Stimulated activated CD8-positive, alpha-beta memory T cell treated with anti-CD3 and anti-CD28 coated beads, Interleukin-7, amount 100 ng/mL, for 48 hours (primary cell): ENCODE results near the gene NDST1.
"Not testable (repeated sequence)": the region's sequence is repeated elsewhere in the genome, so short reads cannot be mapped to it uniquely, and the experiment has no call there.

Source experiments
- DNase-seq, 2 donors: peaks; one replicate each; pipeline ENCODE4 v3.0.0-alpha.2; 2020; ENCODE audit warnings: low read depth in 1 of 2; ENCODE audit errors: extremely low read depth in 1 of 2

The NDST1 gene

GRCh38 chr5:150507474-150508276, at the start of gene NDST1:
Gene NDST1 (plus strand): TSS chr5:150508131. CDS start chr5:150521255, 13,124 bp downstream.
- DNase-seq, result no peak

DNA sequence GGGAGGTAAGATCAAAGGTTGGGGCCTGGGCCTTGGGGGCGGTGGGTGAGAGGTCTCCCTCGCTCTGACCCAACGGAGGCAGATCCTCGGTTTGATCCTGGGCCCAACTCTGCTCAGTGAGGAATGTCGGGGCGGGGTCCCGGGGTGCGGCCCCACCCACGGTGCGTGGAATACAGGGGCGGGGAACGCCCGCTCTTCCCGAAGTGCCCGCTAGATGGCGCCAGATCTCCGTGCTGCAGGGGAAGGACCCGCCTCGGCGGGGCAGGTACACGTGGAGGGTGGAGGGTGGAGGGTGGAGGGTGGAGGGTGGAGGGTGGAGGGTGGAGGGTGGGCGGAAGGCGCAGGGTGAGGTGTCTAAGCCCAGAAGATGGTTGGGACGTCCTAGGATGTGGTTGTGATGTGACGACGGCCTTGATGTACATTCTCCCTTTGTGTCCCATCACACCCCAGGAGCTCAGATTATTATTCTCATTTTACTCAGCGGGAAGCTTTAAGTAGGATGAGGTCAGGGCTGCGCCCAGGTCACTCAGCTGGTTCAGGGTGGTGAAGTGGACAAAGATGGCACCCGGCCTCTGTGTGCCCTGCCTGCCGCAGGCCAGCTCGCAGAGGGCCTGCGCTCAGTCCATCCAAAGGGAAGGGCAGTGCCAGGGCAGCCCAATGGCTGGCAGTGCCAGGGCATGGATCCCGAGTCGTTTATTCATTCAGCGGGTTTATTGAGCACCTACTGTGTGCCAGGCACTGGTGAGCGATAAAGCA, 49.0 kb upstream of the NDST1 start:
- DNase-seq, result peak; percentile 61 to 67

GRCh38 chr5:150460781-150461180, 47.1 kb upstream of the NDST1 start:
- DNase-seq, result no peak

GRCh38 chr5:150461231-150461630, 46.7 kb upstream of the NDST1 start:
- no peak for DNase-seq

GRCh38 chr5:150464554-150465012, 43.3 kb upstream of the NDST1 start:
- no peak for DNase-seq

- DNase-seq, result no peak
Observed at GRCh38 chr5:150465927-150466326, 42.0 kb upstream of the NDST1 start.

GRCh38 chr5:150468206-150468605, 39.7 kb upstream of the NDST1 start:
- no peak for DNase-seq

DNA sequence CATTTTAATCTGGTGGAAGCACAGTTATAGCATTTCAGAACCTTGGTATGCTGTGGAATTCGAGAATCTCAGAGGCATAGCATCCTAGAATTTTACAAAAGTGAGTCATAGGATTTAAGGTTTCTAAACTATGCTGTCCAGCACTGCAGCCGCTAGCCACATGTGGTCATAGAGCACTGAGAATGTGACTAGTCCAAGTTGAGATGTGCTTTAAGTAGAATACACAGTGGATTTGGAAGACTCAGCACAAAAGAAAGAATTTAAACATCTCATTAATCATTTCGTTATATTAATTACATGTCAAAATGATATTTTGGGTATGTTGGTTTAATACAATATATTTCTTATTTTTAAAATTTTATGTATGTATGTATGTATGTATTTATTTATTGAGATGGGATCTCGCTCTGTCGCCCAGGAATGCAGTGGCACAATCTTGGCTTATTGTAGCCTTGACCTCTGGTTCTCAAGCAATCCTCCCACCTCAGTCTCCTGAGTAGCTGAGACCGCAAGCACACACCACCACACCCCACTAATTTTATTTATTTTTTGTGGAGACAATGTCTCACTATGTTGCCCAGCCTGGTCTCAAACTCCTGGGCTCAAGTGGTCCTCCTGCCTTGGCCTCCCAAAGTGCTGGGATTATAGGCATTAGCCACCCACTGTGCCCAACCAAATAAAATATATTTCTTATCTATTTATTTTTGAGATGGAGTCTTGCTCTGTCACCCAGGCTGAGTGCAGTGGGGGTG, 38.0 kb upstream of the NDST1 start:
- no peak for DNase-seq

- no peak for DNase-seq
Observed at GRCh38 chr5:150473673-150474358, 34.1 kb upstream of the NDST1 start.

DNA sequence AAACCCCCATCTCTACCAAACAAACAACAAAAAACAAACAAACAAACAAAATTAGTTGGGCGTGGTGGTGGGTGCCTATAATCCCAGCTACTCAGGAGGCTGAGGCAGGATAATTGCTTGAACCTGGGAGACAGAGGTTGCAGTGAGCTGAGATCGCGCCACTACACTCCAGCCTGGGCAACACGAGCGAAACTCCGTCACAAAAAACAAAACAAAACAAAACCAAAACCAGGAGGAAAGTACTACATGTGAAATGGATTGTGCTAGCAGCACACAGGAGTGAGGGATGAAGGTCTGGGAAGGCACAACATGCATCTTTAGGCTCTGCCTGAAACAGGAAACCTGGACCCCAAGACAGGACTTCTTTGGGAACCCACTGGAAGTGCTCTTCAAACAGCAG, 31.4 kb upstream of the NDST1 start:
- not testable (repeated sequence) for DNase-seq

- DNase-seq, result no peak
Observed at GRCh38 chr5:150479416-150479815, 28.5 kb upstream of the NDST1 start.

DNA sequence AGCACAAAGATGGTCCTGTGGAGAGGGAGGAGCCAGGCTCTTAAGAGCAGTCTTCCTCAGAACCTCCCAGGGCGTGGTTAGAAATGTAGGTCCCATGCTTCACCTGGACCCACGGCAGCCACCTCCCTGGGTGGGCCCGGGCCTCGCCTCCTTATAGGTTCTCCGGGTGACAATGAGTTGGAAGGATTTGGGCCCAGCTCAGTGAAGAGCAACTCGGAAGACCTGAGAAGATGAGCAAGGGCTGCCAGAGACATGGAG, 26.3 kb upstream of the NDST1 start:
- no peak for DNase-seq

DNA sequence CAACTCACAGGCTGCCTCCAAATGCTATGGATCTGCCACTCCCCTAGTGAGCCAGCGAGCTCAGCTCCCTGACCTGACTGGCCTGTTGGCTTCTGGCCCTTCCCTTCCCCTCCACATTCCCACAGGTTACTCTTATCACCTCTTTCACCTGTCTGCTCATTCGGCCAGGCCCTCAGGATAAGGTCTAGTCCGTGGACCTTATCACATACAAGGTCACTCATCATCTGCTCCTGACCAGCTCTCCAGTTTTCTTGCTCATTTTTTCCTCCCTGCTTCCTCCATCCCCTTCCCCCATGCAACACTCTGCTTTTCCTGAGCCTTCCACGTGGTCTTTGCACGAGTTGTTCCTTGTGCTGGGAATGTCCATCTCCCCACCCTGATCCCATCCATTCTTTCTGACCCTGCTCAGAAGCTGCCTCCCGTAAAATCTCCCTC, 25.9 kb upstream of the NDST1 start:
- DNase-seq, result no peak

- no peak for DNase-seq
Observed at GRCh38 chr5:150484964-150485692, 22.8 kb upstream of the NDST1 start.

DNA sequence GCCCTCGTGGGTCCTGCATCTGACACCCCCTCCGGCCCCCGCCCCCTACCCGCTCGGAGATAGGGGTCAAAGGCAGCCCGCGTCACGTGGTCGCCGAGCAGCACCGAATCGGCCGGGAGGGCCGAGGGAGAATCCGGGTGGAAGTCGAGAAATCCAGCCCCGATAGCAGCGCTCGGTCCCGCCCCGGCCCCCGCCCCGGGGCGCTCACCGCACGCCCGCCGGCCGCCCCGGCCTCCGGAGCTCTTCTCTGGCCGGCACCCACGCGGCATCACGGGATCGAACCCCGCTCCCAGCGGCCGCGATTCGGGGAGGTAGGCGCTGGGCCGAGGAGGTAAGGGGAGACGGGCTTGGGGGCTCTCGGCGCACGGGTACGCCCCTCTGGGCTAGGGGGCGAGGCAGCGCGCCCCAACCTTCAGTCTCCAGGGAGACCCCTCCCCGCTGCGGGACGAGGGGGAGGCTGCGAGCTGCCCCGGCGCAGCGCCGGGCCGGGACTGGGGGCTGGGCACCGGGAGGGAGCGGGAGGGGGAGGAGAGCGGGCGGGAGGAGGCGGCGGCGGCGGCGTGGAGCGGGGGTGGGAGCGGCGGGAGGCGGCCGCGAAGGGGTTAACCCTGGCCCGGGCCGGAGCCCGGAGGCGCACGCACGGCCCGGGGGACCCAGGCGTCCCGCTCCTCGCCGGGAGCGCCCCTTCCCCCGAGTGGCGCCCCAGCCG, 22.1 kb upstream of the NDST1 start:
- no peak for DNase-seq

DNA sequence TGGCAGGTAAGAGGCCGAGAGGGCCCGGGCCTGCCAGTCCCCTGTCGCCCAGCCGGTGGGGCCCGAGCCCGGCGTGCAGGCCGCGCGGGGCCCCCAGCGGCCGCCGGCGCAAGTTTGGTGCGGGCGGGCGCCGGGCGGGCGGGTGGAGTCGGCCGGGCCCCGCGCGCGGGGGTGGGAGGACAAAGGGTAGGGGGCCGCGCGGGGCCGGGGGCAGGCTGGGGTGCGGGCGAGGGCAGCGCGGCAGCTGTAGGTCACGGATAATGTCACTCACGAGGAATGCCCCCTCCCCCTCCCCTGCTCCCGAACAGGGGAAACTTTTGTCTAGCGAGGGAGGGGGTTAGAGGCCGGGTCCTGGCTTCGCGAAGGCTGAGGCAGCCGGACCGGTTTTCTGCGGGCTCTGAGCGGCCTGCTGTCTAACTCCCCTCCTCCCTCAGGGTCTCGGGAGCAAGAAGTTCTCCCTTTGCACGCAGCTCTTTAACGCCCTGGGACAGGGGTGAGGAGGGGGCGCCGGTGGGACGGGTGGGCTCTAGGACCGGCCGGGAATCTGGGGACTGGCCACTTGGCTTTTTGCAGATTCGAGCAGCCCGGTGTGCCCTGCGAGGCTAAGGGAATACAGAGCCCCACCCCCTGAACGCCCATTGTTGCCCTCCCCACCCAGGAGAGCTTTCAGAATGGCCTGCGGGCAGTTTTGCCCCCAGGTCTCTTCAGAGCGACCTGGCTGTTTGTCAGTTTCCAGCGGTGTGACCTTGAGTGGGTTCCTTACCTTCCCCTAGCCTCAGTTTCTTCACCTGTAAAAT, 21.3 kb upstream of the NDST1 start:
- DNase-seq, result no peak

DNA sequence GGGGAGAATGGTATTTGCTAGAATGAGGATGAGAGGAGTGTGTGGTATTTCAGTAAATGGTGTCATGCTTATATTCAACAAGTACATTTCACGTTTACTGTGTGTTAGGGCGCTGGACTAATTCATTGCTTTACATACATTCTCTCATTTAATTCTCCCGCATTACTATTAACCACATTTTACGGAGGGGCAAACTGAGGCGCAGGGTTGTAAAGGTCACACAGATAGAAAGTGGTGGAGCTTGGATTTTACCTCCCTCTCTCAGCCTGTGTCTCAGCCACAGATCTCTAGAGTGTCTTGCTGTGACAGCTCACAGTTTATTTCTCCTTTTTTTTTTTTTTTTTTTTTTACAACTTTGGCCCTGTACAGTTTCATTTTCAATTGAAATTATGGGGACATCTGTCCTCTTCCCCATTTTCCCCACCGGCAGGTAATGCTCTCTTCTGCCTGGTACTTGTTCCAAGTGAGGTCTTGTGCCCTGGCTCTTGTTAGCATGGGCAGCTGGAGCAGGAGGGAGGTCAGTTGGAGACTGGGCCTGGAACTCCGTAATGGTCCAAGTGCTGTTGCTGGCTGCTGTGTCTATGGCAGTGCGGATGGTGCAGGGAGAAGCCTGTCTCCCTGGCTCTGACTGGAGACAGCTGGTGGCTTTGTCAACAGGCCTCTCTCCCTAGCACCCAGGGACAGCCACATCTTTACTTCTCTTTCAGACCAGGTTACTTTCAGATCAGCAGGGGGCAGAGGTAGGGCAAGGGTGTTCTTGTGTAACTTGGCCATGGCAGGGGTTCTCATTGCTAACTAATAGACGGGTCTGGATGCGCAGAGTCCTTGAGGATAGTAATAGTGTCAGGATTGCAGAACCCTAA, 20.5 kb upstream of the NDST1 start:
- no peak for DNase-seq
